SJSA1 (cell line): ENCODE measurements around the gene BNIP5. TPM values are rescaled to one million over a fixed set of nuclear protein-coding genes. Genes with fewer than 3 reads are reported as not detected.

ENCODE experiments used
- DNase-seq, 2 experiments: peaks; one replicate each; pipeline ENCODE4 v3.0.0-alpha.2; 2015 to 2020; ENCODE audit warnings: low spot score in 2 of 2, low read depth in 1 of 2
- H3K27ac ChIP-seq: fragments of 250-450 bp; sonication (Bioruptor Pico); 2 replicates; pipeline ENCODE4 v1.5.1; 2020; ENCODE audit warnings: mild to moderate bottlenecking, moderate library complexity
- H3K27me3 ChIP-seq: fragments of 250-450 bp; sonication (Bioruptor Pico); replicated peaks from 2 replicates; pipeline ENCODE4 v1.5.1; 2020; ENCODE audit warnings: mild to moderate bottlenecking, moderate library complexity
- H3K36me3 ChIP-seq: fragments of 250-450 bp; sonication (Bioruptor Pico); 2 replicates; pipeline ENCODE4 v1.5.1; 2020; ENCODE audit warnings: mild to moderate bottlenecking
- H3K4me1 ChIP-seq: fragments of 250-450 bp; sonication (Bioruptor Pico); replicated peaks from 2 replicates; pipeline ENCODE4 v1.6.1; 2021; ENCODE audit warnings: mild to moderate bottlenecking
- H3K4me3 ChIP-seq: fragments of 250-450 bp; sonication (Bioruptor Pico); 2 replicates; pipeline ENCODE4 v1.5.1; 2020; ENCODE audit warnings: mild to moderate bottlenecking
- H3K9me3 ChIP-seq: fragments of 250-450 bp; sonication (Bioruptor Pico); replicated peaks from 2 replicates; pipeline ENCODE4 v1.5.1; 2020; ENCODE audit warnings: mild to moderate bottlenecking
- total RNA-seq: library from RNA; depleted of rRNA; stranded (reverse); fragments of >200 nt; shearing (Covaris generic); gene quantifications from 2 replicates; pipeline ENCODE4 v1.2.3, GENCODE V29; 2014

BNIP5 gene
- total RNA-seq, 1 experiment from 2014 or later: not detected

DNA sequence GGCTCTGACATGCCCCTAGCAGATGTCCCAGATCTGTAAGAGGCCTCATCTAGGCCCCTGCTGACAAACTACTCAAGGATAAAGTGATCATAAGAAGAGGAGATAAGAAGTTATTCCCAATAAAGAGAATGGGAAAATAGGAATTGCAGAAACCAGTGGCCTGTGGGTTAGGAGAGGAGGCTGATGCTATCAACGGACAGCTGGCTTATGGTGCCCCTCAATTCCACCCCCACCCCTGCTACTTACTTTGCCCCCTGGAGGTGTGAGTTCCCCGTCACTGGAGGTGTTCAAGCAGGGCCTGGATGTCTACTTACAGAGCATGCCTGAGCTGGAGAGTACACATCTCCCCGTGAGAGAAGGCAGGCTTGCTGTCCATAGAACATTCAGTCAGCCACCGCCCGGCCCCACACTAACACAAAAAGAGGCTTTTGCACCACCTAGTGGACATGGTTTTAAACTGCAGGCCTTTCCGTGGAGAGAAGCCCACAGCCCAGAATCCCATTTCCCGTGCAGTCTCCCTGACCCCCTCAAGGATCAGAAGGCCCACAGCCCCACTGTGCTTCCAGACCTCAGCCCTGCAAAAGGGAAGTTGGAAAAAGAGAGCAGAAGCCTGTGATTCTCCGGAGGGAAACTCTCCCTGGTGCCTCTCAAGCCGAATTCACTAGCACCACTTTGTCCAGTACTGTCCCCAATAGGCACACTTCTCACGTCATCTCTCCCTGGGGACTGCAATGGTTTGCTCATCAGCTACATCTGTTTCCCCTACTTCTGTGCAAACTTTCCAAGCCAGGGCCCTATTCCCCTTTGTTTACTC is 23.8 kb upstream of the BNIP5 start:
- Histone ChIP-seq H3K4me1 (peaks cover 32% of the 10 kb centered on the region), H3K4me3 (no peak overlapping the region), H3K36me3 (no peaks in the 10 kb centered on the region), H3K27me3 (no peaks in the 10 kb centered on the region), H3K27ac (no peak overlapping the region), H3K9me3 (no peaks in the 10 kb centered on the region)
- peak; percentile 70 to 79 for DNase-seq

DNA sequence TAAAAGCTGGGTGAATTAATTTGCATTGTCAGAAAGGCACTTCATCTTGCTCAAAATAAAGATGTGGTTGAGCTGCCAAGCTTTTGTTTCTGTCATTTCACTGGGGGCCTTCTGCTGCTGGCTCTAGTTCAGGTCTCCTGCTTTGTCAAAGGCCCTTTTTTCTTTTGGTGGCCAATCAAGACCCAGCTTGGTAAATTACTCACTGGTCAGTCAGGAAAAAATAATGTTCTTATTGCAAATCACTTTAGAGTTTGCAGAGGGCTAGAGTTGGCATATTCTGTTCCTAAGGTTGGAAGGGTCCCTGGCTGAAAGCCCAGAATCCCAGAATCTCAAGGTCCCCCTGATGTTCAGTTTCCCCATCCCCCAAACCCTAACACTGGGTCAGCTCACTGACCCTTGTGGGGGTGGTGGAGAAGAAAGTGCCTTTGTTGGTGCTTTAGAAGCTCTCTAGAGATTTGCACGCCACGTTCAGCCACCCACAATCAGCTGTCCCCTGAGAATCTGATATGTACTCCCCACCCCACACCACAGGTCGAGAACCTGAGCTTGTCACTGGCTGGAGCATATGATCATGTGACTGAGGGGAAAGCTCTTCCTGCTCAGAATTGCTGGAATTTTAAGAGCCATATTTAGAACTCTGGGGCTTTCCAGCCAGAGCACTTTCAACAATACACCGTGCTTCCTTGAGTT is 21.7 kb upstream of the BNIP5 start:
- H3K4me1 ChIP-seq: peaks cover 26% of the 10 kb centered on the region
- peak; percentile 62 for DNase-seq
- H3K4me3 ChIP-seq: no peak overlapping the region
- no peaks in the 10 kb centered on the region for H3K36me3 ChIP-seq
- 0 out of 2 replicates have a peak, but pooled peaks cover 3% of the 10 kb centered on the region for H3K9me3 ChIP-seq
- peak overlapping the region; percentile 60 for H3K27ac ChIP-seq
- H3K27me3 ChIP-seq: no peaks in the 10 kb centered on the region

DNA sequence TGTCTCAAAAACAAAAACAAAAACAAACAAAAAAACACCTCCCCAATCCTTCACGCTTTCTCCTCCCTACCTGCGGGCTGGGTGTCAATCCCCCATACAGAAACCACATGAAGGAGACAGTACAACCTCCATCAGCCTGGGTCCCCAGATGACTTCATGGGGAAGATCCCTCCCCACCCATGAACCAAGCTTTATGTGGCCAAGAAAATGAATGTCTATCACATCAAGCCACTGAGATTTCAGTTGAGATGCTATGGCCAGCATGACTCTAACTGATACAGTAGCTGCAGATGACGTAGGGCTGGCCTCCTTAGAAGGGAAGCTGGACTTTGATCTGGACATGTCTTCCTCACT is 21.2 kb upstream of the BNIP5 start:
- Histone ChIP-seq H3K4me3 (no peak overlapping the region), H3K27ac (peak overlapping the region; percentile 60), H3K4me1 (peaks cover 26% of the 10 kb centered on the region), H3K27me3 (no peaks in the 10 kb centered on the region), H3K9me3 (0 out of 2 replicates have a peak, but pooled peaks cover 3% of the 10 kb centered on the region), H3K36me3 (no peaks in the 10 kb centered on the region)
- no peak for DNase-seq

DNA sequence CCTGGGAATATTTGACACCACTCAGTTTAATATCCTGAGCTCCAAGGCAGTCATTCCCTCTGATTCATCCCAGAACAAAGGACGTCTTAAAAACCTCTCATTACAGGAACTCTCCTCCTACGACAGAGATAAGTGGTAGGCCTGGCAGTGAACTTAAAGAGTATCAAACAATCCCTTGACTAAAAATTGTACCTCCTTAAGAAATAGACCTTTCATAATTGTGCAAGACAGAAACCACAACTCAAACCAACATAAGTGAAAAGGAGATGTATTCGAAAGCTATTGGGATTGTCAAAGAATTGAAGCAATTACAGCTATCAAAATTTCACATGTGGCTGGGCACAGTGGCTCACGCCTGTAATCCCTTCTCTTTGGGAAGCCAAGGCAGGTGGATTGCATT is 19.1 kb upstream of the BNIP5 start:
- DNase-seq: no peak

DNA sequence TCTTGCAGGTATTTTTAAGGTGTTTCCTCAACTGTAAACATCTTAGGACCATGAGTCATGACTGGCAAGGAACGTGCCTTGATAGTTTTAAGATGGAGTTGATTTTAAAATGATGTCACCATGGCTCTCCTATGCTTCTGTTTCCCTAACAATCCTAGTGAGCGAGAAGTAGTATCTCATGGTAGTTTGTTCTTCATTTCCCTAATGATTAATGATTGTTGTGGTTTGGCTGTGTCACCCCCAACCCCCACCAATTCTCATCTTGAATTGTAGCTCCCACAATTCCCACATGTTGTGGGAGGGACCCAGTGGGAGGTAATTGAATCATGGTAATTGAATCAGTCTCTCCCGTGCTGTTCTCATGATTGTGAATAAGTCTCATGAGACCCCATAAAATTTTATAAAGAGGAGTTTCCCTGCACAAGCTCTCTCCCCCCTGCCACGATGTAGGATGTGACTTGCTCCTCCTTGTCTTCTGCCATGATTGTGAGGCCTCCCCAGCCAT is 16.8 kb upstream of the BNIP5 start:
- H3K4me3 ChIP-seq: no peak overlapping the region
- no peak overlapping the region for H3K27ac ChIP-seq
- peaks cover 33% of the 10 kb centered on the region for H3K4me1 ChIP-seq
- DNase-seq: no peak
- 0 out of 2 replicates have a peak, but pooled peaks cover 3% of the 10 kb centered on the region for H3K9me3 ChIP-seq
- H3K27me3 ChIP-seq: no peaks in the 10 kb centered on the region
- no peaks in the 10 kb centered on the region for H3K36me3 ChIP-seq

More for the DNA sequence above, 19.1 kb upstream of the BNIP5 start:
- no peak overlapping the region for H3K27ac ChIP-seq
- H3K4me3 ChIP-seq: no peak overlapping the region
- no peaks in the 10 kb centered on the region for H3K36me3 ChIP-seq
- H3K27me3 ChIP-seq: no peaks in the 10 kb centered on the region
- peaks cover 35% of the 10 kb centered on the region for H3K4me1 ChIP-seq
- 0 out of 2 replicates have a peak, but pooled peaks cover 3% of the 10 kb centered on the region for H3K9me3 ChIP-seq

DNA sequence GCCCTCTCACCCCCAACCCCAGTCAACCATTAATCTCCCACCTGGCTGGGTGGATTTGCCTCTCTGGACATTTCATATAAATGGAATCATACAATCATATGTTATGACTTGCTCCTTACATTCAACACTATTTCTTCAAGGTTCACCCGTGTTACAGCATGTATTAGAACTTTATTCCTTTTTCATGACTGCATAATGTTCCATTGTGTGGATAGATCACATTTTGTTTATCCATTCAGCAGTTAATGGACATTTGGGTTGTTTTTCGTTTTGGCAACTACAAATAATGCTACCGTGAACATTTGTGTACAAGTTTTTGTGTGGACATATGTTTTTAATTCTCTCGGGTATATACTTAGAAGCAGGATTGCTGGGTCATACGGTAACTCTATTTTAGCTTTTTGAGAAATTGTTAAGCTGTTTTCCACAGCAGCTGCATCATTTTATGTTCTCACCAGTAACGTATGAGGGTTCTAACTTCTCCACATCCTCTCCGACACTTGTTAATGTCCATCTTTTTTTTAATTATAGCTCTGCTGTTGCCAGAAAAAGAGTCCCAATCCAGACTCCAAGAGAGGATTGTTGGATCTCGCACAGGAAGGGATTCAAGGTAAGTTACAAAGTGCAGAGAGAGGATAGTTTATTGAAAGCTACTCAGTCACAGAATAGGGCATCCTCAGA is 15.9 kb upstream of the BNIP5 start:
- Histone ChIP-seq H3K9me3 (0 out of 2 replicates have a peak, but pooled peaks cover 3% of the 10 kb centered on the region), H3K27me3 (no peaks in the 10 kb centered on the region), H3K4me1 (peaks cover 24% of the 10 kb centered on the region), H3K27ac (no peak overlapping the region), H3K4me3 (no peak overlapping the region), H3K36me3 (no peaks in the 10 kb centered on the region)
- DNase-seq: no peak

DNA sequence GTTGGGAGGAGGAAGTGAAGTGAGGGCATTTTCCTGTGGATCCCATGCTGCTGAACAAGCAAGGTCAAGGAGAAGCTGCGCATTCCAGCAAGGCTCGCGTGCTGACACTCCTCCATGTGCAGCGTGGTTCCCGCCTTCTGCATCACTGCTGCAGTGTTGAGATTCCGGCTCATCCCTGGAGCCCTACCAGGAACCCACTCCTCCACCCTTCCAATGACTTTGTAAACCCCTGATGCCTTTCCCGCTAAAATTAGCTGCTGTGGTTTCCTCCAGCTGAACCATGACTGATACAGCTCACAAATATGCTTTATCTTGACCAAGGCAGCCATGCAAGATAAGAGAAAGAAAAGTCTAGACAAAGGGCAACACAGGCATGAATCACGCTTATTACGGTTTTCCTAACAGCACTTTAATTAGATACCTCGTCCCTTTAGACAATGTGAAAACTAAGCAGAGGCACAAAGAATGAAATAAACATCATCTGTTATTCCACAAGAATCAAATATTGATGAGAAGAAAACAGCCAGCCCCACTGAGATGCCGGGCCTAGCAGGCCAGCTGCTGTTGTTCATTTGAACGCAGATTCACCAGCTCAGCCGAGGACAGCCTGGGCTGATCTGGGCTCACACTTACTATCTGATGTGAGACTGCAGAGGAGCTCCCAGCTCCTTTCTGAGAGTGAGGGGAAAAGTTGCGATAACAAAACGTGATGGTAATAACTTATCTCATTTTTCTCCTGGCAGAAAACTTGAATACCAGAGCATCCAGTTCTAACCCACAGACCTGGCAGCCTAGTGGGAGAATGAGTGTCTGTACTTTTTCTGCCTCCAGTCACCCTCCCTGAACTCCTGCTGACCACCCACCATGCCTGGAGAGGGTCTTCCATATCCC is 14.2 kb upstream of the BNIP5 start:
- H3K36me3 ChIP-seq: no peaks in the 10 kb centered on the region
- H3K4me1 ChIP-seq: peaks cover 24% of the 10 kb centered on the region
- 0 out of 2 replicates have a peak, but pooled peaks cover 3% of the 10 kb centered on the region for H3K9me3 ChIP-seq
- no peaks in the 10 kb centered on the region for H3K27me3 ChIP-seq
- H3K4me3 ChIP-seq: no peak overlapping the region
- peak; percentile 78 to 83 for DNase-seq
- peak overlapping the region; percentile 54 for H3K27ac ChIP-seq

DNA sequence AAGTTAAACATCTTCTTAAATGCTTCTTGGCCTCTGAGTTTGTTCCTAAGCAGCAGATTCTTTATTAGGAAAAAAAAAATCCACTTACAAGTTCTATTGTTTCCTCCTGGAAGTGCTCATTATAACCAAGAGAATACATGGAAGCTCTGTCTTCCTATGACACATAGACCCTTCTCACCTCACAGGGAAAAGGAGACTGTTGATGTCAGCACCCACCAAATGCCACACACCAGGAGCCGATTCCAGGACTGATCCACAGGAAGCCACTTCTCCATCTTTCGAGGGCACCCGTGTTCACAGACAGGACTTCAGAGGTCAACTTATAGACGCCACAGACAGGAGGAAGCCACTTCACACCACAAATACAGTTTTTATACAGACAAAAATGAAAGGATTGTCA is 13.4 kb upstream of the BNIP5 start:
- peaks cover 24% of the 10 kb centered on the region for H3K4me1 ChIP-seq

DNA sequence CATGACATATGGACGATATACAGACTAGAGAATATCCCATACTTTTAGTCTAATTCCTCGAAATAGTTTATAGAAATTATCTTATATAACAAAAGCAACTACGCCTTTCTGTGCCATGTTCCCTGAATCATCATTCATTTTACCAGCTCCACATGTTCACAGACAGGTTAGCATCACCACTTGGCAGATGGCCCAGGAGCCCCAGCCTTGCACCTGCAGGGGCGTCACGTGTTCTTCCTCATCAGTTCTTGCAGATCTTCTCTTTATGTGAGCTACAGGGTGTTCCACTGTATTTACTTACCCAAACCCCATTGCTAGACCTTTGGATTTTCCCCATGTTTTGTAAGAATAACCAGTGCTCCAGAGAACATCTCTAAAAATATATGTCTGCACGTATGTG is 12.6 kb upstream of the BNIP5 start:
- Histone ChIP-seq H3K27ac (no peak overlapping the region), H3K36me3 (no peaks in the 10 kb centered on the region), H3K27me3 (no peaks in the 10 kb centered on the region), H3K9me3 (0 out of 2 replicates have a peak, but pooled peaks cover 3% of the 10 kb centered on the region), H3K4me3 (no peak overlapping the region), H3K4me1 (peaks cover 24% of the 10 kb centered on the region)
- DNase-seq: no peak

More for the DNA sequence above, 13.4 kb upstream of the BNIP5 start:
- peak in 1 of 2 experiments; percentile 39 for DNase-seq
- no peaks in the 10 kb centered on the region for H3K36me3 ChIP-seq
- H3K27ac ChIP-seq: peak overlapping the region; percentile 54
- H3K27me3 ChIP-seq: no peaks in the 10 kb centered on the region
- H3K9me3 ChIP-seq: 0 out of 2 replicates have a peak, but pooled peaks cover 3% of the 10 kb centered on the region
- H3K4me3 ChIP-seq: no peak overlapping the region

DNA sequence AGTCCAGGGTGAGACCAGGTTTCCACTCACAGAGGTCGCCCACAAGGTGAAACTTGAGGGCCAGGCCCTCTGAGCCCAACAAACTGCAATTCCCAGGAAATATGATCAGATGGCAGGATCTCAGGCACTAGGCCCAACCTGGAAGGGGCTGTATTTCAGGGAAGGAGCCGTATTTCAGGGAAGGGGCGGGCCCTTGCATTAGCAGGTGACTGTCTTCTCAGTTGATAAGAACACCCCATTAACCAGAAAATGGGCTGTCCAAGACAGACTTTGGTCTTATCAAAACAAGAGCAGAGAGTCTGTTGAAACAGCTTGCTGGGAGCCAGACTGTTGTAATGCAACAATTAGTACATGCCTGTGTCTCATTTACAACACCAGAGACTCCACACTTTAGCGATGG is 10.9 kb upstream of the BNIP5 start:
- H3K4me3 ChIP-seq: no peak overlapping the region
- H3K4me1 ChIP-seq: peaks cover 24% of the 10 kb centered on the region
- H3K27me3 ChIP-seq: no peaks in the 10 kb centered on the region
- H3K9me3 ChIP-seq: no peaks in the 10 kb centered on the region
- no peak for DNase-seq
- H3K27ac ChIP-seq: no peak overlapping the region
- no peaks in the 10 kb centered on the region for H3K36me3 ChIP-seq

DNA sequence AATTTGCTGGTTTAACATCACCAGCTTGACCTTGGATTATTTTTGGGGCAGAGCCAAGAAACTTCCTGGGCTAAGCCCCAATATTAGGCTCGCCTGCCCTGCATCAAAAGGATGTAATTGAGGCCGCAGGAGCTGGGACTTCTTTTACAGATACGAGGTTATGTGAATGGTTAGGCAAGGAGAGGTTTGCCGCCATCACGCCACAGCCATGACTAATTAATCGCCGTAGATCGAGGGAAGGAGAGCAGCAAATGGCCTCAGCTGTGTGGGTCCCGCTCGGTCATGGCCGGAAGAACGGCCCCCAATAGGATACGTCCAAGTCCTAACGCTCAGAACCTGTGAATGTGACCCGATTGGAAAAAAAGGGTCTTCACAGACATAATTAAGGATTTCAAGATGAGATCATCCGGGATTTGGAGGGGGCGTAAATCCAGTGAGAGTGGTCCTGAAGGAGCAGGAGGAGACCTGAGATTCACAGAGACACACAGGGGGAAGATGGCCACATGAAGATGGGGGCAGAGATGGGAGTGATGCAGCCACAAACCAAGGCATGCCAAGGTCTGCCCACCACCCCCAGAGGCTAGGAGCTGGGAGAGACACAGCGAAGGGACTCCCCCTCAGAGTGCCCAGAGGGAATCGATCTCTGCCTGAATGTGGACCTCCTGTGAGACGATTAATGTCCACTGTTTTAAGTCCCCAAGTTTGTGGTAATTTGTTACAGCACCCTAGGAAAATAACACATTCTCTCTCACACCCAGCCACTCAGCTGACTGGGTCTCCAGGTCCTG is 10.0 kb upstream of the BNIP5 start:
- H3K4me1 ChIP-seq: peaks cover 23% of the 10 kb centered on the region
- no peaks in the 10 kb centered on the region for H3K36me3 ChIP-seq
- DNase-seq: no peak
- H3K9me3 ChIP-seq: no peaks in the 10 kb centered on the region
- H3K27ac ChIP-seq: no peak overlapping the region
- H3K27me3 ChIP-seq: no peaks in the 10 kb centered on the region
- H3K4me3 ChIP-seq: no peak overlapping the region

DNA sequence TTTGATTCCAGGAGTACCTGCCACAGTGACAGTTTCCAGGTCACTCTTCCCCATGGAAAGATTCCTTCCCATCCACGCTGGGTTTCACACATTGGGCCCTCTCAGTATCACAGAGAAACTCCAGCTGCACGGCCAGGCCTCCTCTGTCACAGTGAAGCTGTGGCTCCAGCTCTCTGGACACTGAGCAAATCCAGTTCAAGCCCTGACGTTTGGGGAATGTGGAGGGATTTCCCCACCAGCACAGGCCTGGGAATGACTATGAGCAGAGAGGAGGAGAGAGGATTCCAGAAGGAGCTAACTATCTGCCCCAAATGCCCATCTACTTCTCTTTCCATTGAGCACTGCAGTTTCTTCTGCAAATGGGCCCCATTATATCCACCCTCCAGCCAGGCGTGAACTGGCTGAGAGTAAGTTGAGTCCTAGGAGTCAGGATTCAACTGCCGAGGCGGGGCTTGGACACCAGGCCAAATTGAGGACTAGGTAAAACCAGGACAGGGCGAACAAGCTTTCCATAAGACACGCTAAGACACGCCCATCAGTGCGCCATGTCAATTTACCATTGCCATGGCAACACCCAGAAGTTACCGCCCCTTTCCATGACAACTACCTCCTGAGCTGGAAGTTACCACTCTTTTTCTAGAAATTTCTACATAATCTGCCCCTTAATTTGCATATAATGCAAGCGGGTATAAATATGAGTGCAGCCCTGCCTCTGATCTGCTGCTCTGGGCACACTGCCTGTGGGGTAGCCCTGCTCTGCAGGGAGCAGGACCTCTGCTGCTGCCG is 9.2 kb upstream of the BNIP5 start:
- no peaks in the 10 kb centered on the region for H3K9me3 ChIP-seq
- DNase-seq: no peak
- no peak overlapping the region for H3K27ac ChIP-seq
- no peaks in the 10 kb centered on the region for H3K27me3 ChIP-seq
- no peak overlapping the region for H3K4me3 ChIP-seq
- no peaks in the 10 kb centered on the region for H3K36me3 ChIP-seq
- peaks cover 15% of the 10 kb centered on the region for H3K4me1 ChIP-seq
